Activated CD8-positive, alpha-beta memory T cell treated with anti-CD3 and anti-CD28 coated beads, Interleukin-2, amount 50 U/mL, for 1 hour (primary cell): ENCODE data around the gene NFASC.

Experiments
- DNase-seq: peaks from one replicate; pipeline ENCODE4 v3.0.0-alpha.2; 2020; ENCODE audit errors: extremely low read depth

The NFASC gene

DNA sequence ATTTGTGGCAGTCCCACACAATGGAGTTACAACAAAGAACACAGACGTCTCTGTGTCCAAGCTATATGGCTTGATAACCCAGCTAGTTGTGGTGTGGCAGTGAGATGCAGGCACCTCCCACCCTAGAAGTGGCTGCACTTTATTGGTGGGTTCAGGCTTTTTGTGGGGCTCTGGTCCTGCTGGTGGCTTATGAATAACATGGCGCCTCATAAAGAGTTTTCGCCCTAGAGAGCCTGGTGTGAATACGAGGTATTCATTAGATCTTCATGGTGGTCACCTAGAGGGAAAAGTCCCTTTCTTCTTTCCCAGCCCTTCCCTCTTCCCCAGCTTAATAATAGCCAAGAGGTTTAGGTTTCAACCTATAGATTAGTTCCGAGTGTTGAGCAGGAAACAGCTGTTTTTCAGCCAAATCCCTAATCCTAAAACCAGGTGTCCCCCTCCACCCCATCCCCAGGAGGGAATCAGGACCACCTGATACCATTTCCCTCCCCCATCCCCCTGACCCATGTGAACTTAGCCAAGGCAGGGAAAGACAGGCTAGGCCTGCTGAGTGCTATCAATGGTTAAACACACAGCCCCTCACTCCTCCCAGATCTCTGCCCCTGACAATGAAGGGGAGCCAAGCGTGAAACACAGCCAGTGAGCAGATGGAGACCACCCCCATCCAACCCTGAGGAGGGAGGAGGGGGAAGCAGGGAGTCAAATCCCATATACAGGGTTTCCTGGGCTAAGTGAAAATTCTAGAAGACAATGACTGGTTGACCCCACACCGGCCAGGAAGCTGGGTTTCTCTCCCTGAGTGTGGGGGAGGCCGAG, 58.2 kb downstream of the NFASC start:
- no peak for DNase-seq

DNA sequence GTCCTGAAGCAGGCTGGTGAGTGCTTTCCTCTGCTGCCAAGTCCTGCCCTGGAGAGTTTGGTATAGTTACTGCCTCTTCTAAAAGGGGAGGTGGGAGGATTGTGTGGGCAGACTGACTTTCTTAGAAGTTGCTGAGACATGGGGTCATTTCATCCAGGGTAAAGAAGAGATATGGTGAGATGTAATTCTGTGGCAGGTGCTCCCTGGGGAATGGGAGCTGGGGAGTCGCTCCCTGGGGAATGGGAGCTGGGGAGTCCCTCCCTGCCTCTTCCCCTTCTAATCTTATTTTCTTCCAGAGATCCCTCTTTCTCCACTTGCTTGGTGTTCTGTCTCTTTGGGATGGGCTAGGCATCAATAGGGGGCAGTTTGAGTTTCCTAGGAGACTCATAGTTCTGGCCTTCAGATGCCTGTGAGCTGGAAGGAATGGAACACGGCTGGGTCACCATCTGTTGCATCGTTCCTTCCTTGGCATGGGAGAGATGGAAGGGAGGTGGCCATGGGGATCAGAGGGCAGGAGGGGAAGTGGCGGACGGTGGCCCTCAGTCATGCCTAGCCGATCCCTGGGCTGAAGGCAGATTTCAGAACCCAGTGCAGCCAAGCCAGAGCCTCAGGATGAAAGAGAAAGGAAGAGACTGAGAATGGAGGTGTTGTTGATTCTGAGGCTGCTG, 59.0 kb downstream of the NFASC start:
- no peak for DNase-seq

- no peak for DNase-seq
Measured at GRCh38 chr1:204930155-204930523, 59.5 kb downstream of the NFASC start.

GRCh38 chr1:204931313-204931712, 60.7 kb downstream of the NFASC start:
- DNase-seq, result no peak

DNA sequence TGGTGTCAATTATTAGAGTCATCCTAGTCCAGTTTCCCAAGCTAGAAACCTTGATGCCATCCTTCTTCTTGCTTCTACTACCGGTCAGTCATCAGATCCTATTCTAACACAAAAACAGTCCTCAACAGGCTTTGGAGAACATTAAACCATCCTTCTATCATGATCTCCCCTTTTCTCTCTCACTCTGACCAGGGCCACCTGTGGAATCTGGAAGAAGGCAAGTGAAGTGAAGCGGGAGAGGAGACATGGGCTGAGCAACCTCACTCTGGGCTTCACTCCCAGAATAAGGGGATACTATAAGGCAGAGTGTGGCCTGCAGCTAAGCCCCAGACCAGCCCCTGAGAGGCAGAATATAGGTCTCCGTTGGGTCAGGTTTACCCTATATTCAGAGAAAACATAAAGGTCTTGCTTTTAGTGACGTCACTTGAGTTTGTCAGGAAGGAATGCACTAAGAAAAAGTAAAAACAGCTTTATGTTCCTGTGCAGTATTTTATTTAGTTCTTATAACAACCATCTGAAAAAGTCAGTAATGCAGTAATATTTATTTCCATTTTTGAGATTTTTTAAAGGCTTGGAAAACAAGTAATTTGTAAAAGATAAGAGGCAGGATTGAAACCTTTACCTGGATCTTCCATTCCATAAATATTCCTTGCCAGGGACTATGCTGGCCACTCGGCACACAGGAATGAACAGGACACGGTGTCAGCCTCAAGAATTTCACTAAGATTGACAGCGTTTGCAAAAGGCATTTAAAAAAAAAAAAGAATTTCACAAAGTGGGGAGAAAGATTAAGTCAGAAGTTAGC, 61.3 kb downstream of the NFASC start:
- no peak for DNase-seq

DNA sequence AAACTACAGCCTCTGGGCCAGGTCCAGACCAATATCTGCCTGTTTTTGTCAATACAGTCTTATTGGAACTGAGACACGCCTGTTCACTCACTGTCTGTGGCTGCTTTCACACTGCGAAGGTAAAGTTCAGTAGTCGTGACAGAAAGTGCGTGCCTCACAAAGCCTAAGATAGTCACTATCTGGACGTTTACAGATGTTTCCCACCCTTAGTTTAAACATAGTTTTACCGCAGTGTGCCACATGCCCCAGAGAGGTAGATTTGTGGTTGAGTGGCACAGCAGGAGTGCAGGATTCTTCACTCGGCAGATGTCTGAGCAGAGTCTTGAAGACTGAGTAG, 61.9 kb downstream of the NFASC start:
- no peak for DNase-seq

DNA sequence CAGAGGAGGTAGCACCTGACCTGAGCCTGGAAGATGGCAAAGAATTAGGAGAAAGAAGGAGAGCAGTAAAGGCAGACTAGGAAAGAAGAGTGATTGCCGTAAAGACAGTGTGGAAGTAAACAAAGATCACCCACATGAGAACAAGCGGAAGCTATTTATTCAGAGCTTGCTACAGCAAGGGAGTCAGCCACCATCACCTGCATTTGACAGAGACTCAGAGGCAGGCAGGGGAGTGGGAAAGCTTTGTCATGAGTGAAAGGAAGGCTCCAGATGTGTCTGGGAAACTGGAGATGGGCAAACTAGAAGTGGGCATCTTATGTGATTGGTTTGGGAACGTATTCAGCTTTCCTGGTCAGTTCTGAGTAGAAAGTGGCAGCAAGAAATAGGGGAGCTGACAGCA, 64.5 kb downstream of the NFASC start:
- DNase-seq, result no peak

GRCh38 chr1:204936765-204937164, 66.1 kb downstream of the NFASC start:
- DNase-seq, result no peak

DNA sequence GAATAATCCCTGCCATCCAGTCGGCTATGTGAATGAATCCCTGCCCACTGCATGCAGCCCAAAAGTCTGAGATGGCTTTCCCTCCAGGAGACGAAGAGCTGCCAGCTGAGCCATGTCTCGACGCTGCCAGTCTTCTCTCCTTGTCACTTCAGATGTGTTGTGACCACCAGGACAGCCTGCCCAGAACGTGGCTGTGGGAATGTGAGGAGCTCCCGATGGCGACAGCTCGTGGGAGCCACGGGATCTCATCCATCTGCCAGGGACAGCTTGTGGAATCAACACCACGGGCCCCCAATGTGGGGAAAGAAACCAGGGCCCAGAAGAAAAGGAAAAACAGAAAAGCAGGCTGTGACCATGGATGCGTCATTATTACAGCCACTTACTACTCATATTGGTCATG, 67.2 kb downstream of the NFASC start:
- DNase-seq, result no peak

DNA sequence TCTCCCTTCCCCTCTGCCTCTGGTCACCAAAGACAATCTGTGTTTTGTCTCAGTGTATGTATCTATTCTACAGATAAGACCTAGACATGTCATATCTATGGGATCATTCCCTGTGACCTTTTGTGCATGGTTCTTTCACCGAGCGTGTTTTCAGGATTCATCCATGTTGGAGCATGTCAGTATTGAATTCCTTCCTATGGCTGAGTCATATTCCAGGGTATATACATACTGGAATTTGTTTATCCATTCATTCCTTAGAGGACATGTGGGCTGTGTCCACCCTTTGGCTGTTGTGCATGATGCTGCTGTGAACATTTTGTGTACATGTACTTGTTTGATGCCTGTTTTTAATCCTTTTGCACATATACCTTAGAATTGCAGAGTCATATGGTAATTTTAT, 69.9 kb downstream of the NFASC start:
- DNase-seq, result no peak

- DNase-seq, result no peak
Measured at GRCh38 chr1:204941421-204942338, 71.0 kb downstream of the NFASC start.

- no peak for DNase-seq
Measured at GRCh38 chr1:204943495-204943894, 72.8 kb downstream of the NFASC start.

DNA sequence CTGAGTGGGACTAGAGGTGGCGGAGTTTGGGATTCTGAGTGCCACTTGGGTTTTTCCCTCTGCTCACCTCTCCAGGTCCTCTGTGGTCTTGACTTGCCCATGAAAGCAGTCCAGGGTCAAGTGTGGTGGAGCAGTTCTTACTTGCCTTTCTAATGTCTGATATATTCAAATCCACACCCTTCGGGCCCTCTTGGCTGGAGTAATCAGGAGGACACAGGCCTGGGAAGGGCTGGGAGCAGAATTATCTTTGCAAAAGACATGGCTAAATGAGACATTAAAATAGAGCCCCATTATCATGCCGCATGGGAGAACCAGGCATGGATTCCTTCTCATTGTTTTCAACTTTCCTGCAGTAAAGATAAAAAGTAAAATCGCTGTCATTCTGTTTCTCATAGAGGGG, 74.0 kb downstream of the NFASC start:
- no peak for DNase-seq

- DNase-seq, result no peak
Measured at GRCh38 chr1:204945565-204945977, 74.9 kb downstream of the NFASC start.

- no peak for DNase-seq
Measured at GRCh38 chr1:204946640-204947039, 76.0 kb downstream of the NFASC start.

DNA sequence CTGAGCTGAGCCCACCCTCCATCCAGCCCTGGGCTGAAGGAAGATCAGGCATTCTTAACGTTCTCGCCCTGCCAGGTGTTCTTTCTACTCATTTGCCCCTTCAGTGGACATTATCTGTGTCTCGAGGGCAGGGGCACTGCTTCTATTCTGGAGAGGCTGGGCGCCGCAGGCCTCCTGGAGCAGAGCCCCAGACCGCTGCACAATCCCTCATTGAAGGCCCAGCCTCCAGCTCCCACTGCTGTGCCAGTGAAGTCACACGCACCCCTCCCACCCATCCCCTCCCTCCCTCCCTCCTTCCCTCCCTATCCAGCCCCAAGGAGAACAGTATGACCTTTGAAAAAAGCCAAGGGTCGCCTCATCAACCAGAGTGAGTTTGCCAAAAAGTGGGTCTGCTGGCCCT, 76.7 kb downstream of the NFASC start:
- no peak for DNase-seq

DNA sequence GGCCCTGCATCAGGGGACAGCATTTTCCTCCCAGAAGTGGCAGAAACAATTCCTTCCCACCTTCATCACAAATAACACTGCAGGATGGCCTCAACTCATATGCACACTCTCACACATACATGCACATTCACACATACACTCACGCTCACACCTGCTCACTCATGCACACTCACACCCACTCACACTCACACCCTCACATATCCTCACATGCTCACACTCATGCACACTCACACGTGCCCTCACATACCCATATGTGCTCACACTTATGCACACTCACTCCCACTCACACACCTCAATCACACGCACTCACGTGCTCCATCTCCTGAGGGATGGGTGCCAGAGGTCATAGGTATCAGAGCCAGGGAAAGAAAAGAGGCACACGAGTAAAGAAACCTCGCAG, 77.1 kb downstream of the NFASC start:
- no peak for DNase-seq

- DNase-seq, result no peak
Measured at GRCh38 chr1:204950353-204951001, 79.8 kb downstream of the NFASC start.

DNA sequence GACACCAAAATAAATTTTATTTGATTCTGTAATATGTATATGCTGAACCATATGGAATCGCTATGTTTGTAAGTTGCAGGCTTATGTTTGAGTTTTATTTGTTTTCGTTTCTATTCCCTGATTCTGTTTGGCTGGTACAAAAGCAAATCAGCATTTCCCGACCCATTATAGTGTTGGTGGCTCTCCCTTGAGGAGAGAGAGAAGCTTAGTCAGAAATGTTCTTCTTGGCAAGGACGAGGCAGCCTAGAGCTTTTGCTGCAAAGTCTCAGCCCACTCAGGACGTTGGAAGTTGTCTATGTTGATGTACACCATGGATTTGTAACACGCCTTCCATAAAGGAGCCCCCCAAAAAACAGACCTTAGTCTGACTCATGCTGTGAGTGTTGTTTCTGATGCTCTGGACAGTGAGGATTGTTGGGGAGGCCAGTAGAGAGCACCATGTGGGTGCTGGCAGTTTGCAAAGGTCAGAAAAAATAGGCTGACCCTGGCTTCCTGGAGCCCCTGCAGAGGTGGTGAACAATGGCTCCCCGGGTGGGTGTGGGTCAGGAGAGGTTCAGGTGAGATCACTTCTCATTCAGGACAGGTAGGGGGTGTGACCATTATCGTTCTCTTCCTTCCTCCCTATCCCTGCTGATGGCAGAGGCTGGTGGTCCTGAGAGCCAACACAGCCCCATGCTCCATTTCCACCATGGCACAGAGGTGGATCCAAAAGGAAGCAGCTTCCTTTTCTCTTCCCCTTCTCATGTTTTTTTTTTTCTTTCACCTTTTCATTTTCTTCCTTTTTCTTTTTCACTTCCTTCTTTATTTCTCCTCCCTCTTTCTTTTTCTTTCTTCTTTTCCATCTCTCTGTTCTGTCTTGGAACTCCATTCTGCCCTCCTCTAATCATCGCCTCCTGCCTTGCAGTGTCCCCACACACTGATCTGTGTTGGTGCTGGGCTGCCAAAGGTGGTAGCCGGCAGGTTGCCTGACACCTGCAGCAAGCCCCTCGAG, 88.0 kb downstream of the NFASC start:
- no peak for DNase-seq

- DNase-seq, result no peak
Measured at GRCh38 chr1:204959374-204959773, 88.7 kb downstream of the NFASC start.
